HT1080 (cell line): ENCODE data around the gene TANC2. TPM values are rescaled to one million over a fixed set of nuclear protein-coding genes. Genes with fewer than 3 reads are reported as not detected.

Source experiments
- DNase-seq: peaks from one replicate; pipeline ENCODE4 v3.0.0-alpha.2; 2015; ENCODE audit warnings: low read depth
- polyA plus RNA-seq, 2 experiments: library from polyadenylated mRNA; depleted of rRNA; stranded (reverse); fragments of >200 nt; gene quantifications; 2 replicates each; pipeline ENCODE4 v1.2.3, GENCODE V29; 2015
- total RNA-seq: library from RNA; depleted of rRNA; stranded (reverse); fragments of >200 nt; shearing (Covaris generic); gene quantifications from 2 replicates; pipeline ENCODE4 v1.2.3, GENCODE V29; 2014; rRNA removed

TANC2 gene
- total RNA-seq: 11.2 and 14.0 TPM in 2 replicates
- 3.6 and 4.6 TPM in 2 replicates for polyA plus RNA-seq (2015; cell fraction: cytosol; rRNA removed)
- polyA plus RNA-seq (2015; cell fraction: nucleus; rRNA removed): 11.0 and 11.6 TPM in 2 replicates

GRCh38 chr17:62965686-62966425, at the start of gene TANC2:
TSS of gene TANC2 (plus strand) at chr17:62966235. CDS start at chr17:63009560, 43,325 bp downstream.
- peak; percentile 59 for DNase-seq

GRCh38 chr17:62916684-62917571, 49.1 kb upstream of the TANC2 start:
- DNase-seq: no peak

- peak; percentile 66 for DNase-seq
These were observed 46.6 kb upstream of the TANC2 start for GRCh38 chr17:62919388-62919787.

DNA sequence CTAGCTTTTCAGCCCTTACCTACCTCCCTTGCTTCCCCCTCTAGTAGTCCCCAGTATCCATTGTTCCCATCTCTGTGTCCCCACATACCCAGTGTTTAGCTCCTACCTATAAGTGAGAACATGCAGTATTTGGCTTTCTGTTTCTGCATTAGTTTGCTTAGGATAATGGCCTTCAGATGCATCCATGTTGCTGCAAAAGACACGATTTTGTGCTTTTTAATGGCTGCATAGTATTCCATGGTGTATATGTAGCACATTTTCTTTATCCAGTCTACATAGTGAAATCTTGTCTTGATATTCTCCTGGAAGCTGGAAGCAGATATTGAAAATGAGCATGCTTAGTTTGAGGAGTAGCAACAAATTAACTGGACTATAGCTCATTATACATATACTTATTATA, 45.7 kb upstream of the TANC2 start:
- DNase-seq: no peak

DNA sequence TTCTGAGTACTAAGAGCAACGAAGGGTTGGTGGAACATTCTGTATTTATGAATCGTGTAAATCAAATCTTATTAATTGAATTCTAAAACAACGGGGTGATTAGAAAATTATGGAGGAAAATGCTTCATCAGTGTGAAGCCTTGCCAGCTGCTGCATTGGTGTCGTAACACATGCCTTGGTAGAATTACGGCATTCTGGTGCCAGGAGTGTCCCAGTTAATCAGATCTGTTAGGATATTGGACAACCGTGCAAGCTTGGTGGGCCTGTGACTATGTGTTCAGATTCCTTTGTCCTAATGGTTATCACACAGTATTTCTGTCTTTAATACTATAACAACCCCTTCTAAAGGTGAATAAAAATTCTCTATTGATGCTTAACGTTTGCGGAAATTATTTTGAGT, 44.2 kb upstream of the TANC2 start:
- DNase-seq: no peak

DNA sequence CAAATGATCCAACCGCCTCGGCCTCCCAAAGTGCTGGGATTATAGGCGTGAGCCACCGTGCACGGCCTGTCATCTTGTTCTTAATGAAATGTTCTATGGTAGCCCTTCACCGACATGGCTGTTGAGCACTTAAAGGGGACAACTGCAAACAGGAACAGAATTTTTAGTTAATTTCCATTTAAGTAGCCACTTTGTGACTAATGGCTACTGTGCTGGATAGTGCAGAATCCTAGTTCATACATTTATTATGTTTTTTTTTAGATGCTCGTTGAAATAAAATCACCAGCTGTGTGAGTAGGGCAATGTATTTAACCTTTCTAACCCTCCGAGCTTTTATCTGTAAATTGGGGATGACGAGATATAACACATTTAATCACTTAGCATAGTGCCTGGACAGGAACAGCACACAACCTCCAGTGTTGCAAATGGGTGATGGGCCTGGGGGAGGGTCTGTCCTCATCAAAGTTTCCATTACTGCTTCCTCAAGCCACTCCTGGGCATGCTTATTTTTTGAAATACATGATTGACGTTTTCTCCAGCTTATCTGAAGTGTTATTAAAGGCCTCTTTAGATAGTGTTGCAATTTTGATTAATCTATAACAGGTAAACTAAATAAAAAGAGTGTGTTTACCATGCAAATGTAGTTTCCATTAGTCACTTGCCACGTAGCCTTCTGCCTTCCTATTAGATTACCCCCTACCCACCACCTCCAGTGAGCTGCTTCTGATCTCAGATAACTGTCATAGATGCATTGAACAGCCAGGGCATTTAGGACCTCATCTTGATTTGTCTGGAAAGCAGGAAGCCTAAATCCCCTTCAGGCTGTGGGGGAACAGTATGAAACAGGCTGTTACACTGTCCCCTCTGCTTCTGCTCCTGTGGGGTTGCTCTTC, 42.5 kb upstream of the TANC2 start:
- DNase-seq: no peak

DNA sequence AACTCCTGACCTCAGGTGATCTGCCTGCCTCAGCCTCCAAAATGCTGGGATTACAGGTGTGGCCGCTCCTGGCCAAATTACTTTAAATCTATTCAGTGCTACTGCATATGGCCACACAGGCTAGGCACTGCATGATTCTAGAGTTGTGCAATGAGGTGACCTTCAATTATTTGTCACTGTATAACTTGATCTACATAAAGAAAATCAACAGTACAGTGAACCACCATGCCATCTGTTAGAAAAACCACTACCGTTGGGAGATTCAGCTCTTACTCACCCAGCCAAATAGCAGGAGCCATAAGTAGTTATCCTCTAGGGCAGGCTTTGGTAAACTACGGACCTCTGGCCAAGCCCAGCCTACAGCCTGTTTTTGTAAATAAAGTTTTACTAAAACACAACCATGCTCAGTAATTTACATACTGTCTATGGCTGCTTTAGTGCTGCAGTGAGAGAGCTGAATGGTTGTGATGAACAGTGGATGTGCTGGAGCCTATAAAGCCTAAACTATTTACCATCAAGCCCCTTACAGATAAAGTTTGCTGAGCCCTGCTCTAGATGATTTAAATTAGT, 40.7 kb upstream of the TANC2 start:
- DNase-seq: peak; percentile 40

GRCh38 chr17:62927083-62927482, 39.0 kb upstream of the TANC2 start:
- DNase-seq: no peak

DNA sequence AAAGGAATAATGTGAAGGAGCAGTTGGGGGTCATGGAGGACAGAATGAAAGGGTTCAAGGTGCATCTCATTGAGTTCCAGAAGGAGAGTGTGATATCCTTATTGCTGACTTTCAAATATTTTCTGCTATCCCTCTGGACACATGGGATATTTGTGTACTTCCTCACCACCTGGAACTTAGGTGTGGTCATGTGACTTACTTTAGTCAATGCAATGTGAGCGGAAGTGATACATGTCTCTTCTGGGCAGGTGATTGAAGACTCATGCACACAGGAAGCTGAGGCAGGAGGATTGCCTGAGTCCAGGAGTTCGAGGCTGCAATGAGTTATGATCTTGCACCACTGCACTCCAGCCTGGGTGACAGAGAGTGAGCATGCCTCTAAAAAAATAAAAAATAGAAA, 36.7 kb upstream of the TANC2 start:
- DNase-seq: no peak

DNA sequence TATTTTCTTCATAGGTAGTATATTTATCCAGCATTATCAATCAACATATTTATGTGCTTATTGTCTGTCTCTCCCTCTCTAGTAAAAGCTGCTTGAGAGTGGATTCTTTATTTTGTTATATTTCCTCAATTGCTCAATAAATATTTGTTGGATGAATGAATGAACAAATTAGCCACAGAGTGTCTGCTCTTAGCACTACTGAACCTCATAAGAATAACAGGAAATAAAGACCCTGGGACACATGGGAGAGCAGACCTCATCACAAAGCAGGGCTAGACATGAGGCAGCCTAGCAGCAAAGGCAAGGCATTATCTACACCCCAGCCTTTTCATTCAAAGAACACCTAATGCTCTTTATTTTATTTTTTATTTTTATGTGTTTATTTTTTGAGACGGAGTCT, 34.9 kb upstream of the TANC2 start:
- no peak for DNase-seq

GRCh38 chr17:62933501-62934385, 32.3 kb upstream of the TANC2 start:
- DNase-seq: no peak

DNA sequence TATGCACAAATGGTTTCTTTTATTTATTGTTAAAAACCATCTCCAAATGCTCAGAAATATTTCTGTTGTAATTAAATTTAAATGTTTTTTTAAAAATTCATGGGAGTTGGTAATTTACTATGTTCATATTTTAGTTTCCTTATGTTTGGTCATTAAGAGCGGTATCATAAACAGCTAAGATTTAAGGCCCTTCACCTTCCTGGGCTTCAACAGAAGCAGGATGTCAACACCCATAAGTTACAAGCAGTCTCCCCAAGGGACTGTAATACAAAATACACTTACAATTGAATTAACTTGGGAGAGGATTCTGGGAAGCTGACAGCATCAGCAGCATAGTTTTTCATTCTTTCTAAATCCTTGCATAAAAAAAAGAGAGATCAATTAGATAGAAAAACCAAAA, 30.9 kb upstream of the TANC2 start:
- no peak for DNase-seq

GRCh38 chr17:62935523-62935922, 30.5 kb upstream of the TANC2 start:
- DNase-seq: no peak

GRCh38 chr17:62937606-62938005, 28.4 kb upstream of the TANC2 start:
- DNase-seq: no peak

GRCh38 chr17:62941358-62941991, 24.6 kb upstream of the TANC2 start:
- DNase-seq: no peak

GRCh38 chr17:62948370-62948769, 17.7 kb upstream of the TANC2 start:
- no peak for DNase-seq

GRCh38 chr17:62949036-62949435, 17.0 kb upstream of the TANC2 start:
- no peak for DNase-seq

GRCh38 chr17:62950067-62950466, 16.0 kb upstream of the TANC2 start:
- DNase-seq: peak; percentile 23

GRCh38 chr17:62955841-62956352, 10.1 kb upstream of the TANC2 start:
- no peak for DNase-seq
